ENCODE results near the gene GLP1R.
"Not testable (repeated sequence)": the region's sequence is repeated elsewhere in the genome, so short reads cannot be mapped to it uniquely, and the experiment has no call there.

- TF ChIP-seq ZBTB33 (IDR thresholded peaks at IDR 0.05; ENCODE audit: extremely low read depth, insufficient replicate concordance, low read length); YY1 (IDR thresholded peaks at IDR 0.05; ENCODE audit: extremely low read depth, insufficient replicate concordance, low read depth, low read length); FOSL1 (IDR thresholded peaks at IDR 0.05; ENCODE audit: low read depth); CTCF (IDR thresholded peaks at IDR 0.05 in 2 of 3, conservative IDR thresholded peaks at IDR 0.05 in 1 of 3; ENCODE audit: borderline replicate concordance in 1 of 3, insufficient read depth in 1 of 3, low read depth in 2 of 3, low read length in 2 of 3); RAD21 (IDR thresholded peaks at IDR 0.05; ENCODE audit: low read depth); ELF1 (IDR thresholded peaks at IDR 0.05; ENCODE audit: borderline replicate concordance, low read depth); SRF (IDR thresholded peaks at IDR 0.05; ENCODE audit: low read depth); POLR2AphosphoS5 (IDR thresholded peaks at IDR 0.05; ENCODE audit: low read depth, low read length); JUND (IDR thresholded peaks at IDR 0.05); POLR2A (IDR thresholded peaks at IDR 0.05; ENCODE audit: borderline replicate concordance, extremely low read depth, insufficient read depth, insufficient read length): not testable (repeated sequence)
Observed at GRCh38 chr6:39136207-39136606, 87.6 kb downstream of the GLP1R start.
